NCI-H2196 (cell line): ENCODE results near the gene MYBBP1A.

ENCODE experiments used
- DNase-seq: peaks from one replicate; lab custom pipeline; 2025; ENCODE audit not compliant: unreplicated experiment; lab: John Stamatoyannopoulos, UW

MYBBP1A gene

GRCh38 chr17:4551141-4551540, 4.0 kb downstream of the MYBBP1A start:
- no peak for DNase-seq

- DNase-seq, result no peak
Measured at GRCh38 chr17:4550534-4551039, 4.6 kb downstream of the MYBBP1A start.

- DNase-seq, result no peak
Measured at GRCh38 chr17:4549781-4550533, 5.2 kb downstream of the MYBBP1A start.

GRCh38 chr17:4548721-4549531, 6.3 kb downstream of the MYBBP1A start:
- peak; percentile 54 for DNase-seq

- DNase-seq, result no peak
Measured at GRCh38 chr17:4548061-4548461, 7.1 kb downstream of the MYBBP1A start.

- no peak for DNase-seq
Measured at GRCh38 chr17:4547118-4547906, 7.9 kb downstream of the MYBBP1A start.

GRCh38 chr17:4545217-4545951, 9.8 kb downstream of the MYBBP1A start:
- DNase-seq, result no peak

GRCh38 chr17:4544951-4545216, 10.3 kb downstream of the MYBBP1A start:
- DNase-seq, result no peak

GRCh38 chr17:4544135-4544950, 10.8 kb downstream of the MYBBP1A start:
- DNase-seq, result no peak

GRCh38 chr17:4543557-4544026, 11.6 kb downstream of the MYBBP1A start:
- no peak for DNase-seq

- DNase-seq, result no peak
Measured at GRCh38 chr17:4542726-4543191, 12.4 kb downstream of the MYBBP1A start.

GRCh38 chr17:4542003-4542725, 13.0 kb downstream of the MYBBP1A start:
- no peak for DNase-seq

- no peak for DNase-seq
Measured at GRCh38 chr17:4541328-4542002, 13.7 kb downstream of the MYBBP1A start.

GRCh38 chr17:4540687-4541327, 14.4 kb downstream of the MYBBP1A start:
- no peak for DNase-seq

- DNase-seq, result no peak
Measured at GRCh38 chr17:4540224-4540651, 14.9 kb downstream of the MYBBP1A start.

- DNase-seq, result no peak
Measured at GRCh38 chr17:4539576-4540223, 15.5 kb downstream of the MYBBP1A start.

GRCh38 chr17:4539025-4539424, 16.2 kb downstream of the MYBBP1A start:
- DNase-seq, result no peak
